Ovary (tissue), 9 donors: ENCODE results near the gene RASGRF2. TPM values are rescaled to one million over a fixed set of nuclear protein-coding genes. Genes with fewer than 3 reads are reported as not detected.
A peak's percentile ranks its signal among the peaks of the same experiment; 100 is the strongest.

Source experiments
- DNase-seq, 5 donors: peaks; one replicate each; pipeline ENCODE4 v3.0.0-alpha.2; 2019 to 2020
- H3K27ac ChIP-seq, 2 donors: fragments of 200-600 bp; one replicate each; pipeline versions ENCODE4 v1.5.1 to v1.8.0; 2019 to 2022
- H3K27me3 ChIP-seq: fragments of 200-600 bp; one replicate; pipeline ENCODE4 v1.8.0; 2022
- H3K36me3 ChIP-seq: fragments of 200-600 bp; sonication (generic); one replicate; pipeline ENCODE4 v1.5.1; 2019
- H3K4me1 ChIP-seq: one replicate; pipeline ENCODE4 v1.8.1; 2013; ENCODE audit warnings: mild to moderate bottlenecking, moderate library complexity; ENCODE audit not compliant: insufficient read depth
- H3K4me3 ChIP-seq: fragments of 200-600 bp; sonication (generic); one replicate; pipeline ENCODE4 v1.5.1; 2017
- H3K9me3 ChIP-seq, 2 donors: fragments of 200-600 bp in 1 of 2; sonication (generic) in 1 of 2; one replicate each; pipeline versions ENCODE4 v1.5.1 to v1.8.1; 2013 to 2019; ENCODE audit warnings: mild to moderate bottlenecking in 1 of 2, moderate library complexity in 1 of 2
- CTCF ChIP-seq, 3 donors: fragments of 450-650 bp in 2 of 3; fragments of 200-600 bp in 1 of 3; IDR thresholded peaks; one replicate each; pipeline versions ENCODE4 v1.5.1 to v1.8.0; 2016 to 2022; ENCODE audit warnings: antibody characterized with exemption in 3 of 3, mild to moderate bottlenecking in 1 of 3
- EP300 ChIP-seq: sonication (generic); formaldehyde crosslinking; IDR thresholded peaks from one replicate; pipeline ENCODE4 v1.6.1; 2017; ENCODE audit warnings: antibody characterized with exemption
- POLR2A ChIP-seq: fragments of 450-650 bp; IDR thresholded peaks from one replicate; pipeline ENCODE4 v1.6.1; 2017; ENCODE audit warnings: antibody characterized with exemption, mild to moderate bottlenecking, moderate library complexity
- WGBS, 3 donors: extraction: QIAGEN DNeasy Blood & Tissue Kit in 1 of 3; methylation state at CpG; one replicate each; pipeline versions ENCODE4 v1.1.5 to v1.1.7; 2013 to 2017; 5-methylcytosine and 5-hydroxymethylcytosine counted together
- intact Hi-C, 4 donors: fragments of 100-400 bp; cut with DNase I; formaldehyde crosslinking; loops; one replicate each; pipeline versions ENCODE4 v1.11.0 to v1.15.1; 2022 to 2023
- polyA plus RNA-seq, 2 donors: library from polyadenylated mRNA; stranded (reverse); fragments of 200-250 nt in 1 of 2; fragments of 350-450 nt in 1 of 2; fragmentation: Illumina TruSeq in 1 of 2; extraction: RNeasy Lipid Tissue Mini Kit (QIAGEN cat#74804) in 1 of 2; gene quantifications; one replicate each; pipeline ENCODE4 v1.2.3, GENCODE V29; 2013 to 2014
- total RNA-seq, 7 donors: library from RNA; depleted of rRNA in 2 of 7; stranded (reverse); fragments of >200 nt in 2 of 7; fragmentation: NEBNext Ultra II Directional in 3 of 7; extraction: Animal tissue kit (Norgen Biotek cat#: 25700) in 3 of 7; gene quantifications; one replicate each; pipeline versions ENCODE4 v1.1.0 to v1.2.4, GENCODE V29; 2016 to 2023
- donor health status: DM: no; HTN: no; CAD: no; lungs with moderate emphysema.
- donor health status: DM: no; HTN: no; CAD: no.
- donor health status: Bipolar disorder and iron deficiency.
- donor health status: DM: yes; HTN: yes; CAD: no.
- donor health status: DM: no; HTN: no; CAD: no.
- donor health status: DM: yes; HTN: yes; CAD: no.

The RASGRF2 gene
- total and polyA plus RNA-seq, 9 donors: 8.6 to 55.1 (median 23.0) TPM

- H3K4me3 ChIP-seq: no peak overlapping the region
- no peak overlapping the region for H3K27ac ChIP-seq
- intact Hi-C loops: no loop called here
- no peaks in the 10 kb centered on the region for H3K36me3 ChIP-seq
- TF ChIP-seq POLR2A: no peak
- no peak for TF ChIP-seq CTCF (IDR thresholded peaks at IDR 0.05)
- TF ChIP-seq EP300: no peak
- no peak for DNase-seq
- 90 to 97% (median 92%) methylated on average over 4 of the region's 4 CpGs for WGBS, 3 donors
- no peaks in the 10 kb centered on the region for H3K27me3 ChIP-seq
- no peaks in the 10 kb centered on the region for H3K4me1 ChIP-seq
- H3K9me3 ChIP-seq: no peaks in the 10 kb centered on the region
These were observed 12.9 kb downstream of the RASGRF2 start for GRCh38 chr5:80973027-80973426.

- Histone ChIP-seq H3K27ac (peak overlapping the region in 1 of 2 donors; percentile 14), H3K27me3 (no peaks in the 10 kb centered on the region), H3K4me3 (no peak overlapping the region), H3K9me3 (no peaks in the 10 kb centered on the region), H3K4me1 (no peaks in the 10 kb centered on the region), H3K36me3 (no peaks in the 10 kb centered on the region)
- WGBS, 3 donors: 12 to 22% (median 14%) methylated on average over 5 of the region's 5 CpGs
- no peak for DNase-seq
- intact Hi-C loops: no loop called here
- no peak for TF ChIP-seq POLR2A
These were observed 14.9 kb downstream of the RASGRF2 start for GRCh38 chr5:80975065-80975464.

DNA sequence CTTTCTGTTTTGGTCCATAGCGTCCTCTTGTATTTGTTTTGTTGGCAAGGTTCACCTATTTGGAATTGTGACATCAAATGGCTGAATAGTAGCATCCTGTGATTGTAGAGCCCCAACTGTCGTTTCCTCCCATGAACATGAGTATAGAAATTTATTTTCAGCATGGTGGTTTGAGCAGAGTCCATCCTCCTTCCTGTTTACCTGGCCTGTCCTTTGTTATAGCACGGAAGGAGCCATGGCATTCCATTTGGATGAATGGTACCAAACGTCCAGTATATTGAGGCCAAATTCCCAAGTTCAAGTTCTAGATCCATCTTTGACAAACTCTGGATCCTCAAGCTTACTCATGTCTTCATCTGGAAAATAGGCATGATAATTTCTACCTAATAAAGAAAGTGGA is 16.8 kb downstream of the RASGRF2 start:
- H3K4me1 ChIP-seq: no peaks in the 10 kb centered on the region
- WGBS, 3 donors: 83 to 87% (median 86%) methylated on average over 4 of the region's 4 CpGs
- no peaks in the 10 kb centered on the region for H3K36me3 ChIP-seq
- H3K27me3 ChIP-seq: no peaks in the 10 kb centered on the region
- no peak overlapping the region for H3K4me3 ChIP-seq
- no peak for DNase-seq
- TF ChIP-seq EP300 (no peak), CTCF (IDR thresholded peaks at IDR 0.05) (no peak), POLR2A (no peak)
- H3K9me3 ChIP-seq: no peaks in the 10 kb centered on the region
- no peak overlapping the region for H3K27ac ChIP-seq
- intact Hi-C loops: no loop called here

DNA sequence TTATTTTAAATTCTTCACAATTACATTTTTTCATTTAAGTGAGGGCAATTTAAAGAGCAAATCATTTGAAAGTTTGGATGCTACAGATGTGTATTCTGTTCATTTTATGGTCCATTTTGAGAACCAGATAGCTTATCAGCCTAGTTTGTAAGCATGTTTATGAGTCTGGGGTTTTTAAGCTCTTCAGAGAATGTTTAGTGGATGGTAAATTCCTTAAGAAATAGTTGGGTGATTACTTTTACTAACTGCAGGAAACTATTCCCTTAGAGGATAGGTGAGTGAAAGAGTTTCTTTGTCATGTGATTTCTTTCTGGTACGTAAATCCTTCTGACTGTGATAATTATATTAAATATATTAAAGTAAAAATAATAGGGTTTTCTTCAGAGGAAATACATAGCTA is 17.6 kb downstream of the RASGRF2 start:
- DNase-seq: no peak
- Histone ChIP-seq H3K27ac (no peak overlapping the region), H3K4me3 (no peak overlapping the region), H3K36me3 (no peaks in the 10 kb centered on the region), H3K4me1 (no peaks in the 10 kb centered on the region), H3K9me3 (no peaks in the 10 kb centered on the region), H3K27me3 (no peaks in the 10 kb centered on the region)
- no peak for TF ChIP-seq EP300
- TF ChIP-seq POLR2A: no peak
- TF ChIP-seq CTCF (IDR thresholded peaks at IDR 0.05): no peak
- intact Hi-C loops: no loop called here
- WGBS, 3 donors: 67 to 88% (median 88%) methylated on average over 1 of the region's 1 CpG

DNA sequence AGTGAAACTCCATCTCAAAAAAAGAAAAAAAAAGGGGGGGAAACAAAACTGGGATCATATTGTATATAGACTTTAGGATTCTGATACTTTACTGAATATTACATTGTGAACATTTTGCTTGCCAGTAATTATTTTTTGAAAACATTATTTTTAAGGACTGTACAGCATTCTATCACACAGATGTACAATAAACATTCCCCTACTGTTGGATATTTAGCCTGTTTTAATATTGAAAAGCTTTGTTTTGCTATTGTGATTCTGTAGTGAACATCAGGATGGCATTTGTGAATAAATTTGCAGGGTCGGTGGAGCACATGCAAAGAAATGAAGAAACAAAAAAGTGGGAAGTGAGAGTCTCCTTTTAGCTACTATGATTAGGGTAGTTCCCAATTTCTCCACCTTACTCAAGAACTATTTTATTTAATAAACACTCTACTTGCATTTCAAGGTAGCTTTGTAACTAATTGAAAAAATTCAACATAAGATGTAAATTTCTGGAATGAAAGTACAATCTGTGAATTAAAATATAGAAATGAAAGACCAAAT is 18.7 kb downstream of the RASGRF2 start:
- H3K4me3 ChIP-seq: no peak overlapping the region
- TF ChIP-seq CTCF (IDR thresholded peaks at IDR 0.05) (no peak), EP300 (no peak), POLR2A (no peak)
- DNase-seq: no peak
- H3K9me3 ChIP-seq: no peaks in the 10 kb centered on the region
- H3K4me1 ChIP-seq: no peaks in the 10 kb centered on the region
- WGBS, 3 donors: 57 to 77% (median 67%) methylated on average over 1 of the region's 1 CpG
- H3K27ac ChIP-seq: no peak overlapping the region
- no peaks in the 10 kb centered on the region for H3K36me3 ChIP-seq
- no peaks in the 10 kb centered on the region for H3K27me3 ChIP-seq
- intact Hi-C loops: no loop called here
